OCI-LY7 (cell line): ENCODE results near the gene GPR55. TPM values are rescaled to one million over a fixed set of nuclear protein-coding genes. Genes with fewer than 3 reads are reported as not detected.

Experiments
- BruUV-seq: library from RNA; stranded (reverse); fragments of 400-500 nt; replicated peaks from 2 replicates; lab custom pipeline; 2021; lab: Mats Ljungman, UMichigan
- CTCF ChIA-PET: fragments of 300-600 bp; sonication (Branson Sonifier 250); formaldehyde crosslinking; loops from one replicate; lab custom pipeline; 2022; ENCODE audit warnings: antibody characterized with exemption; ENCODE audit not compliant: unreplicated experiment; lab: Charles Lee
- POLR2A ChIA-PET: fragments of 300-600 bp; sonication (Branson Sonifier 250); formaldehyde crosslinking; loops from one replicate; lab custom pipeline; 2022; ENCODE audit warnings: antibody characterized with exemption; lab: Charles Lee
- DNase-seq: peaks from one replicate; pipeline ENCODE4 v3.0.0-alpha.2; 2015; ENCODE audit warnings: low spot score
- H2AFZ ChIP-seq: fragments of 200-600 bp; sonication (generic), shearing (Covaris generic); 2 replicates; pipeline ENCODE4 v1.6.1; 2014; ENCODE audit warnings: mild to moderate bottlenecking, antibody characterized with exemption, low read length, moderate library complexity
- H3K27ac ChIP-seq: fragments of 200-600 bp; sonication (generic); 2 replicates; pipeline ENCODE4 v1.5.1; 2014; ENCODE audit warnings: mixed run types, low read depth, mild to moderate bottlenecking, moderate library complexity, low read length, inconsistent platforms; ENCODE audit not compliant: poor library complexity, severe bottlenecking
- H3K36me3 ChIP-seq: fragments of 200-600 bp; sonication (generic); 2 replicates; pipeline ENCODE4 v1.6.1; 2014; ENCODE audit warnings: mild to moderate bottlenecking, antibody characterized with exemption, low read length, moderate library complexity, mixed read lengths; ENCODE audit not compliant: insufficient read depth
- H3K4me1 ChIP-seq: fragments of 200-600 bp; sonication (generic); 2 replicates; pipeline ENCODE4 v1.5.1; 2014; ENCODE audit warnings: mild to moderate bottlenecking, low read length; ENCODE audit not compliant: insufficient read depth, poor library complexity, severe bottlenecking
- H3K4me2 ChIP-seq: fragments of 200-600 bp; sonication (generic); 2 replicates; pipeline ENCODE4 v1.6.1; 2014; ENCODE audit warnings: mild to moderate bottlenecking, low read length
- H3K4me3 ChIP-seq: fragments of 200-600 bp; sonication (generic); 2 replicates; pipeline ENCODE4 v1.5.1; 2014; ENCODE audit warnings: mild to moderate bottlenecking, low read depth, low read length; ENCODE audit not compliant: poor library complexity, severe bottlenecking
- H3K79me2 ChIP-seq: fragments of 200-600 bp; sonication (generic); 2 replicates; pipeline ENCODE4 v1.6.1; 2016; ENCODE audit warnings: low read depth, mild to moderate bottlenecking, low read length, moderate library complexity, mixed read lengths; ENCODE audit not compliant: insufficient read depth
- H3K9me2 ChIP-seq: fragments of 200-600 bp; sonication (generic); 2 replicates; pipeline ENCODE4 v1.6.1; 2016; ENCODE audit warnings: mild to moderate bottlenecking, low read length, mixed read lengths; ENCODE audit not compliant: insufficient read depth
- H3K9me3 ChIP-seq: fragments of 200-600 bp; sonication (generic); 2 replicates; pipeline ENCODE4 v1.6.1; 2014; ENCODE audit warnings: mild to moderate bottlenecking, mixed run types, low read length, mixed read lengths
- H4K20me1 ChIP-seq: fragments of 200-600 bp; sonication (generic); 2 replicates; pipeline ENCODE4 v1.6.1; 2014; ENCODE audit warnings: mild to moderate bottlenecking, antibody characterized with exemption, low read length, moderate library complexity, mixed read lengths; ENCODE audit not compliant: insufficient read depth
- EZH2phosphoT487 ChIP-seq: fragments of 200-600 bp; sonication (generic); IDR thresholded peaks from 2 replicates; pipeline ENCODE4 v1.6.1; 2018; ENCODE audit warnings: low read depth, borderline replicate concordance, mild to moderate bottlenecking, mixed run types, antibody characterized with exemption, low read length, moderate library complexity, mixed read lengths
- intact Hi-C: fragments of 100-400 bp; cut with micrococcal nuclease; formaldehyde crosslinking; loops from one replicate; pipeline ENCODE4 v1.10.0; 2022; ENCODE audit not compliant: unreplicated experiment
- total RNA-seq, 2 experiments: library from RNA; depleted of rRNA in 1 of 2; stranded (reverse); fragments of >200 nt in 1 of 2; shearing (Covaris generic) in 1 of 2; gene quantifications; 2 replicates each; pipeline ENCODE4 v1.2.3, GENCODE V29; 2014 to 2022
- TF ChIP-seq, protein P1 (sequence below): fragments of 200-600 bp; sonication (generic); conservative IDR thresholded peaks from 2 replicates; pipeline ENCODE4 v1.5.1; 2014; ENCODE audit warnings: mild to moderate bottlenecking, antibody characterized with exemption, low read length, moderate library complexity, mixed read lengths

The GPR55 gene
- total RNA-seq, 2 experiments from 2014 or later: 0.22 TPM; not detected in 1

- no peaks in the 10 kb centered on the region for H4K20me1 ChIP-seq
- intact Hi-C loops: no loop called here
- H3K4me2 ChIP-seq: no peak overlapping the region
- BruUV-seq: no TSS peak
- H3K4me3 ChIP-seq: no peak overlapping the region
- POLR2A ChIA-PET: interaction anchor here (0.9 kb wide), 1 partner anchor 37 kb away, joined by 3 read pairs; no protein-coding TSS in a partner anchor
- no peak overlapping the region for H2AFZ ChIP-seq
- TF ChIP-seq, protein P1, sequence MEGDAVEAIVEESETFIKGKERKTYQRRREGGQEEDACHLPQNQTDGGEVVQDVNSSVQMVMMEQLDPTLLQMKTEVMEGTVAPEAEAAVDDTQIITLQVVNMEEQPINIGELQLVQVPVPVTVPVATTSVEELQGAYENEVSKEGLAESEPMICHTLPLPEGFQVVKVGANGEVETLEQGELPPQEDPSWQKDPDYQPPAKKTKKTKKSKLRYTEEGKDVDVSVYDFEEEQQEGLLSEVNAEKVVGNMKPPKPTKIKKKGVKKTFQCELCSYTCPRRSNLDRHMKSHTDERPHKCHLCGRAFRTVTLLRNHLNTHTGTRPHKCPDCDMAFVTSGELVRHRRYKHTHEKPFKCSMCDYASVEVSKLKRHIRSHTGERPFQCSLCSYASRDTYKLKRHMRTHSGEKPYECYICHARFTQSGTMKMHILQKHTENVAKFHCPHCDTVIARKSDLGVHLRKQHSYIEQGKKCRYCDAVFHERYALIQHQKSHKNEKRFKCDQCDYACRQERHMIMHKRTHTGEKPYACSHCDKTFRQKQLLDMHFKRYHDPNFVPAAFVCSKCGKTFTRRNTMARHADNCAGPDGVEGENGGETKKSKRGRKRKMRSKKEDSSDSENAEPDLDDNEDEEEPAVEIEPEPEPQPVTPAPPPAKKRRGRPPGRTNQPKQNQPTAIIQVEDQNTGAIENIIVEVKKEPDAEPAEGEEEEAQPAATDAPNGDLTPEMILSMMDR: no peak
- no peak for TF ChIP-seq EZH2phosphoT487
- H3K9me3 ChIP-seq: no peaks in the 10 kb centered on the region
- no peaks in the 10 kb centered on the region for H3K9me2 ChIP-seq
- no peaks in the 10 kb centered on the region for H3K4me1 ChIP-seq
- DNase-seq: no peak
- H3K79me2 ChIP-seq: no peaks in the 10 kb centered on the region
- H3K36me3 ChIP-seq: no peaks in the 10 kb centered on the region
- CTCF ChIA-PET: no interaction called here
- H3K27ac ChIP-seq: no peak overlapping the region
Measured at GRCh38 chr2:230919240-230919639, 5.8 kb downstream of the GPR55 start.

GRCh38 chr2:230916218-230916617 lies 8.8 kb downstream of the GPR55 start:
- H3K9me3 ChIP-seq: no peaks in the 10 kb centered on the region
- no peaks in the 10 kb centered on the region for H3K79me2 ChIP-seq
- TF ChIP-seq, protein P1: no peak
- TF ChIP-seq EZH2phosphoT487: no peak
- ChIA-PET CTCF (no interaction called here), POLR2A (no interaction called here)
- no peaks in the 10 kb centered on the region for H3K9me2 ChIP-seq
- H3K4me3 ChIP-seq: no peak overlapping the region
- no peaks in the 10 kb centered on the region for H4K20me1 ChIP-seq
- H3K36me3 ChIP-seq: no peaks in the 10 kb centered on the region
- BruUV-seq: no TSS peak
- DNase-seq: no peak
- H3K4me1 ChIP-seq: no peaks in the 10 kb centered on the region
- intact Hi-C loops: no loop called here
- no peak overlapping the region for H3K27ac ChIP-seq
- H2AFZ ChIP-seq: no peak overlapping the region
- H3K4me2 ChIP-seq: no peak overlapping the region

DNA sequence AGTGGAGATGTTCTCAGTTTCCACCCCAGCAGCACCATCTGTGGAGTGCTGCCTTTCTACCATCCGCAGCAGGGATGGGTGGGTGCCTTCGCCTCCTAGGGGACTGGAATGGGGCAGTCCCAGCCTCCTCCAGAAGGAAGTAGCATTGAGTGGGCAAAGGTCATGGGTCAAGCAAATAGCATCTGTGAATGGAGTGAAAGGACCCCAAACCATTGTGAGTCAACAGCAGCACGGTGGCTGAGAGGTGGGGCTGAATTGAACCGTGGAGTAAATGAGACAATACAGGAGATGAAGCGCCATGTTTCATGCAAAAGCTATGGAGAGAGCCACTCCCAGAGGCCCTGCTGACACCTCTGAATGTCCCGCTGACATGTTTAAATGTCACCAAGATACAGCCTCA lies 9.7 kb downstream of the GPR55 start:
- Histone ChIP-seq H3K27ac (no peak overlapping the region), H3K9me2 (no peaks in the 10 kb centered on the region), H3K4me2 (no peak overlapping the region), H4K20me1 (no peaks in the 10 kb centered on the region), H3K4me3 (no peak overlapping the region), H3K79me2 (no peaks in the 10 kb centered on the region), H3K36me3 (no peaks in the 10 kb centered on the region), H3K4me1 (no peaks in the 10 kb centered on the region), H3K9me3 (no peaks in the 10 kb centered on the region), H2AFZ (no peak overlapping the region)
- ChIA-PET CTCF (no interaction called here), POLR2A (no interaction called here)
- TF ChIP-seq, protein P1: no peak
- TF ChIP-seq EZH2phosphoT487: no peak
- intact Hi-C loops: no loop called here
- BruUV-seq: no TSS peak
- DNase-seq: no peak
